HCT116 (cell line): ENCODE measurements around the gene DNAJC18. TPM values are rescaled to one million over a fixed set of nuclear protein-coding genes. Genes with fewer than 3 reads are reported as not detected.

Experiments
- ATAC-seq: fragments of 200-7000 bp; cut with Tn5 transposase; 2 replicates; pipeline ENCODE4 v1.9.1; 2020; ENCODE audit warnings: mild to moderate bottlenecking, moderate library complexity
- BruUV-seq: library from RNA; stranded (reverse); fragments of 400-500 nt; replicated peaks from 2 replicates; lab custom pipeline; 2021; lab: Mats Ljungman, UMichigan
- CTCF ChIA-PET: fragments of 300-600 bp; sonication (Branson Sonifier 250); formaldehyde crosslinking; loops from one replicate; lab custom pipeline; 2021; ENCODE audit warnings: antibody characterized with exemption; lab: Charles Lee
- POLR2A ChIA-PET: fragments of 300-600, 350-600 bp; sonication (Branson Sonifier 250); formaldehyde crosslinking; loops from one replicate; lab custom pipeline; 2021; ENCODE audit warnings: antibody characterized with exemption; lab: Charles Lee
- RAD21 ChIA-PET, 2 experiments: fragments of 300-600 bp; sonication (Branson Sonifier 250); formaldehyde crosslinking; loops; one replicate each; lab custom pipeline; 2023; ENCODE audit warnings: low total read pairs in 2 of 2; ENCODE audit not compliant: uncharacterized antibody in 2 of 2, unreplicated experiment in 2 of 2, low non-redundant PET in 1 of 2; lab: Charles Lee
- DNase-seq: peaks from one replicate; pipeline ENCODE4 v3.0.0-alpha.2; 2010; ENCODE audit warnings: low read depth, low spot score
- H2AFZ ChIP-seq: fragments of 200-600 bp; shearing (Covaris generic), sonication (generic); 2 replicates; pipeline ENCODE4 v1.6.1; 2017; ENCODE audit warnings: low read depth, mixed run types, mixed read lengths, antibody characterized with exemption, low read length; ENCODE audit not compliant: poor library complexity, severe bottlenecking
- H3K27ac ChIP-seq: 2 replicates; pipeline ENCODE4 v1.5.1; 2012; ENCODE audit warnings: low read depth, low read length
- H3K27me3 ChIP-seq: fragments of 200-600 bp; sonication (generic); 2 replicates; pipeline ENCODE4 v1.6.1; 2016; ENCODE audit warnings: mixed run types, low read length, mixed read lengths; ENCODE audit not compliant: insufficient read depth
- H3K36me3 ChIP-seq, 2 experiments: fragments of 200-500 bp in 1 of 2; fragments of 200-600 bp in 1 of 2; sonication (Bioruptor generic) in 1 of 2; sonication (generic) in 1 of 2; 2 replicates each; pipeline versions ENCODE4 v1.5.1 to v1.6.1; 2014 to 2016; ENCODE audit warnings: low read length in 2 of 2, inconsistent platforms in 1 of 2, mixed read lengths in 1 of 2, mixed run types in 1 of 2; ENCODE audit not compliant: insufficient read depth in 2 of 2, control insufficient read depth in 1 of 2
- H3K4me1 ChIP-seq, 2 experiments: fragments of 200-600 bp in 1 of 2; sonication (generic) in 1 of 2; 2 replicates each; pipeline versions ENCODE4 v1.5.1 to v1.6.1; 2012 to 2017; ENCODE audit warnings: low read length in 2 of 2, inconsistent platforms in 1 of 2, mild to moderate bottlenecking in 1 of 2, mixed read lengths in 1 of 2, mixed run types in 1 of 2, moderate library complexity in 1 of 2; ENCODE audit not compliant: insufficient read depth in 2 of 2, control insufficient read depth in 1 of 2
- H3K4me2 ChIP-seq: fragments of 200-600 bp; sonication (generic); 2 replicates; pipeline ENCODE4 v1.6.1; 2017; ENCODE audit warnings: mixed run types, low read length, mixed read lengths
- H3K4me3 ChIP-seq, 2 experiments: fragments of 200-600 bp in 1 of 2; sonication (generic) in 1 of 2; replicated peaks in 1 of 2; 2 replicates each; pipeline ENCODE4 v1.5.1; 2011 to 2016; ENCODE audit warnings: low read length in 2 of 2, control low read depth in 1 of 2, low read depth in 1 of 2, mild to moderate bottlenecking in 1 of 2, mixed read lengths in 1 of 2, mixed run types in 1 of 2
- H3K79me2 ChIP-seq: fragments of 200-600 bp; sonication (generic); 2 replicates; pipeline ENCODE4 v1.6.1; 2017; ENCODE audit warnings: mild to moderate bottlenecking, mixed run types, low read length, moderate library complexity, mixed read lengths; ENCODE audit not compliant: insufficient read depth
- H3K9ac ChIP-seq: fragments of 200-600 bp; sonication (generic); 2 replicates; pipeline ENCODE4 v1.6.1; 2016; ENCODE audit warnings: low read length, mixed read lengths
- H3K9me2 ChIP-seq: fragments of 200-600 bp; sonication (generic), shearing (Covaris generic); 2 replicates; pipeline ENCODE4 v1.6.1; 2017; ENCODE audit warnings: mixed run types, mild to moderate bottlenecking, moderate library complexity; ENCODE audit not compliant: insufficient read depth
- H3K9me3 ChIP-seq, 2 experiments: fragments of 200-500 bp in 1 of 2; fragments of 200-600 bp in 1 of 2; sonication (Bioruptor generic) in 1 of 2; sonication (generic) in 1 of 2; 2 replicates each; pipeline ENCODE4 v1.6.1; 2014 to 2017; ENCODE audit warnings: low read length in 2 of 2, mixed read lengths in 2 of 2, inconsistent platforms in 1 of 2, low read depth in 1 of 2, mild to moderate bottlenecking in 1 of 2, mixed run types in 1 of 2, moderate library complexity in 1 of 2; ENCODE audit not compliant: control insufficient read depth in 1 of 2, insufficient read depth in 1 of 2
- H4K20me1 ChIP-seq: fragments of 200-600 bp; sonication (generic), shearing (Covaris generic); 2 replicates; pipeline ENCODE4 v1.6.1; 2017; ENCODE audit warnings: mixed run types, mild to moderate bottlenecking, moderate library complexity; ENCODE audit not compliant: insufficient read depth
- CEBPB ChIP-seq: IDR thresholded peaks from 2 replicates; pipeline ENCODE4 v1.6.1; 2012; ENCODE audit warnings: low read depth
- ELF1 ChIP-seq: IDR thresholded peaks from 2 replicates; pipeline ENCODE4 v1.6.1; 2012; ENCODE audit warnings: low read depth, borderline replicate concordance
- EZH2 ChIP-seq: fragments of 200-600 bp; sonication (generic); IDR thresholded peaks from 2 replicates; pipeline ENCODE4 v1.6.1; 2017; ENCODE audit warnings: antibody characterized with exemption, mixed run types
- FOSL1 ChIP-seq: IDR thresholded peaks from 2 replicates; pipeline ENCODE4 v1.6.1; 2012; ENCODE audit warnings: low read depth
- JUND ChIP-seq: IDR thresholded peaks from 2 replicates; pipeline ENCODE4 v1.6.1; 2012
- MAX ChIP-seq: IDR thresholded peaks from 2 replicates; pipeline ENCODE4 v1.6.1; 2012
- SP1 ChIP-seq: IDR thresholded peaks from 2 replicates; pipeline ENCODE4 v1.6.1; 2012; ENCODE audit warnings: low read depth
- SRF ChIP-seq: IDR thresholded peaks from 2 replicates; pipeline ENCODE4 v1.6.1; 2012; ENCODE audit warnings: low read depth
- TCF7L2 ChIP-seq: IDR thresholded peaks from 2 replicates; pipeline ENCODE4 v1.7.0; 2011; ENCODE audit warnings: borderline replicate concordance, inconsistent platforms; ENCODE audit not compliant: insufficient read depth, insufficient read length; ENCODE audit errors: extremely low read depth
- ZFX ChIP-seq: fragments of 450-650 bp; IDR thresholded peaks from 2 replicates; pipeline ENCODE4 v1.6.1; 2017
- ZNF274 ChIP-seq: fragments of 200-500 bp; sonication (Bioruptor generic); IDR thresholded peaks from 2 replicates; pipeline ENCODE4 v1.6.1; 2014; ENCODE audit warnings: mild to moderate bottlenecking, low read depth, low read length, inconsistent platforms
- intact Hi-C: fragments of 100-400 bp; cut with micrococcal nuclease; formaldehyde crosslinking; loops from 2 replicates; pipeline ENCODE4 v1.10.0; 2022
- total RNA-seq: library from RNA; stranded (reverse); gene quantifications from one replicate; pipeline ENCODE4 v1.2.1, GENCODE V29; 2021; ENCODE audit not compliant: unreplicated experiment
- TF ChIP-seq, protein P1 (sequence below): IDR thresholded peaks from 2 replicates; pipeline ENCODE4 v1.6.1; 2012; ENCODE audit warnings: low read depth
- TF ChIP-seq, protein P2 (sequence below): IDR thresholded peaks from 2 replicates; pipeline ENCODE4 v1.6.1; 2011; ENCODE audit warnings: mild to moderate bottlenecking, low read length, moderate library complexity; ENCODE audit not compliant: insufficient replicate concordance; ENCODE audit errors: extremely low read depth

Gene DNAJC18
- total RNA-seq, 1 experiment from 2014 or later, result 5.7 TPM

- TF ChIP-seq JUND (no peak), CEBPB (no peak)
These were observed 49.4 kb downstream of the DNAJC18 start, which contains the start of gene MZB1 (continued) for GRCh38 chr5:139389701-139390638.

DNA sequence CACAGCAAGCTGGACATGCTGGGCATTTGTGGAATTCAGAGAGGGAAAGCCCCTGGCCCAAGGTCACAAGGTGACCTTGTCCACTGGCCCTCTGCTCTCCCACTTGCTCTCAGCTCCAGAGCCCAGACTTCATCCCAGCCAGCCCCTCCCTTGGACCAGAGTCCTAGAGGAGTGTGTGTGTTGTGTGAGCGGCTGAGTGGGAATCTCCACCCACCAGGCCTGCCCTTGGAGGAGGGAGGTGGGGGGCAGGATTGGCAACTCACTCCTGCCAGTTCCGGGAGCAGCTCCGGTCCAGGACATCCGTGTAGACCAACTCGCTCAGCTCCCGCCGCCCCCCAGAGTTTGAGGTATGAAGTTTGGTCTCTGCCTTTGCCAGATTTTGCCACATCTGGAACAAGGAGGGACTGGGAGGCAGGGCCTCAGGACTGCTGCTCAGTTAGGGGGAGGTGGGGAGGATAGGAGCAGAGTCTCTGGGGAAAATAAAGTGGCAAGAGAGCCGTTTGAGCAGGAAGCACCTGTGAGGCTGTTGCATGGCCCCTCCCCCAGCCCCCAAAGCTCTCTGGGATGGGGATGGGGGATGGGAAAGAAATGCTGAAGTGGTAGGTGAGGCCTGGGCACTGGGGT is 51.0 kb downstream of the DNAJC18 start:
- H4K20me1 ChIP-seq, result no peaks in the 10 kb centered on the region
- peaks cover 17 to 33% of the 10 kb centered on the region in 2 experiments for H3K4me1 ChIP-seq
- H3K9ac ChIP-seq, result 0 out of 2 replicates have a peak overlapping the region, but pooled peaks have one; percentile 6
- intact Hi-C loops, result no loop called here
- no peak overlapping the region for H2AFZ ChIP-seq
- DNase-seq, result no peak
- POLR2A ChIA-PET, result no interaction called here
- no peaks in the 10 kb centered on the region for H3K27me3 ChIP-seq
- no peak for ATAC-seq
- TF ChIP-seq FOSL1 (no peak), ELF1 (no peak), TCF7L2 (no peak), MAX (no peak), CEBPB (no peak), SRF (no peak), ZFX (no peak), ZNF274 (no peak), EZH2 (no peak), SP1 (no peak)
- TF ChIP-seq, protein P1, sequence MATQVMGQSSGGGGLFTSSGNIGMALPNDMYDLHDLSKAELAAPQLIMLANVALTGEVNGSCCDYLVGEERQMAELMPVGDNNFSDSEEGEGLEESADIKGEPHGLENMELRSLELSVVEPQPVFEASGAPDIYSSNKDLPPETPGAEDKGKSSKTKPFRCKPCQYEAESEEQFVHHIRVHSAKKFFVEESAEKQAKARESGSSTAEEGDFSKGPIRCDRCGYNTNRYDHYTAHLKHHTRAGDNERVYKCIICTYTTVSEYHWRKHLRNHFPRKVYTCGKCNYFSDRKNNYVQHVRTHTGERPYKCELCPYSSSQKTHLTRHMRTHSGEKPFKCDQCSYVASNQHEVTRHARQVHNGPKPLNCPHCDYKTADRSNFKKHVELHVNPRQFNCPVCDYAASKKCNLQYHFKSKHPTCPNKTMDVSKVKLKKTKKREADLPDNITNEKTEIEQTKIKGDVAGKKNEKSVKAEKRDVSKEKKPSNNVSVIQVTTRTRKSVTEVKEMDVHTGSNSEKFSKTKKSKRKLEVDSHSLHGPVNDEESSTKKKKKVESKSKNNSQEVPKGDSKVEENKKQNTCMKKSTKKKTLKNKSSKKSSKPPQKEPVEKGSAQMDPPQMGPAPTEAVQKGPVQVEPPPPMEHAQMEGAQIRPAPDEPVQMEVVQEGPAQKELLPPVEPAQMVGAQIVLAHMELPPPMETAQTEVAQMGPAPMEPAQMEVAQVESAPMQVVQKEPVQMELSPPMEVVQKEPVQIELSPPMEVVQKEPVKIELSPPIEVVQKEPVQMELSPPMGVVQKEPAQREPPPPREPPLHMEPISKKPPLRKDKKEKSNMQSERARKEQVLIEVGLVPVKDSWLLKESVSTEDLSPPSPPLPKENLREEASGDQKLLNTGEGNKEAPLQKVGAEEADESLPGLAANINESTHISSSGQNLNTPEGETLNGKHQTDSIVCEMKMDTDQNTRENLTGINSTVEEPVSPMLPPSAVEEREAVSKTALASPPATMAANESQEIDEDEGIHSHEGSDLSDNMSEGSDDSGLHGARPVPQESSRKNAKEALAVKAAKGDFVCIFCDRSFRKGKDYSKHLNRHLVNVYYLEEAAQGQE, result no peak
- TF ChIP-seq, protein P2, sequence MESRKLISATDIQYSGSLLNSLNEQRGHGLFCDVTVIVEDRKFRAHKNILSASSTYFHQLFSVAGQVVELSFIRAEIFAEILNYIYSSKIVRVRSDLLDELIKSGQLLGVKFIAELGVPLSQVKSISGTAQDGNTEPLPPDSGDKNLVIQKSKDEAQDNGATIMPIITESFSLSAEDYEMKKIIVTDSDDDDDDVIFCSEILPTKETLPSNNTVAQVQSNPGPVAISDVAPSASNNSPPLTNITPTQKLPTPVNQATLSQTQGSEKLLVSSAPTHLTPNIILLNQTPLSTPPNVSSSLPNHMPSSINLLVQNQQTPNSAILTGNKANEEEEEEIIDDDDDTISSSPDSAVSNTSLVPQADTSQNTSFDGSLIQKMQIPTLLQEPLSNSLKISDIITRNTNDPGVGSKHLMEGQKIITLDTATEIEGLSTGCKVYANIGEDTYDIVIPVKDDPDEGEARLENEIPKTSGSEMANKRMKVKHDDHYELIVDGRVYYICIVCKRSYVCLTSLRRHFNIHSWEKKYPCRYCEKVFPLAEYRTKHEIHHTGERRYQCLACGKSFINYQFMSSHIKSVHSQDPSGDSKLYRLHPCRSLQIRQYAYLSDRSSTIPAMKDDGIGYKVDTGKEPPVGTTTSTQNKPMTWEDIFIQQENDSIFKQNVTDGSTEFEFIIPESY, result no peak
- peaks cover 3% of the 10 kb centered on the region; the same call in 1 of the 2 replicates for H3K79me2 ChIP-seq
- RAD21 ChIA-PET, result interaction anchor here in 1 of 2 experiments (1.0 kb wide), 1 partner anchor 46 kb away, joined by 5 read pairs; no protein-coding TSS in a partner anchor
- no peaks in the 10 kb centered on the region for H3K36me3 ChIP-seq
- H3K27ac ChIP-seq, result no peak overlapping the region
- no peak overlapping the region for H3K4me3 ChIP-seq
- CTCF ChIA-PET, result no interaction called here
- no peaks in the 10 kb centered on the region for H3K9me3 ChIP-seq
- no TSS peak for BruUV-seq
- H3K4me2 ChIP-seq, result no peak overlapping the region
- H3K9me2 ChIP-seq, result no peaks in the 10 kb centered on the region
